ENCODE results near the gene PPA1. TPM values are rescaled to one million over a fixed set of nuclear protein-coding genes. Genes with fewer than 3 reads are reported as not detected.

PPA1 gene
- total and polyA plus RNA-seq, 2 donors (not counting 1 experiment from before 2014, with no cell fraction given) = 28.6 to 40.6 TPM

GRCh38 chr10:70272925-70273316 lies 39.7 kb upstream of the PPA1 start:
- Histone ChIP-seq H3K79me2 (ENCODE audit: control insufficient read depth, insufficient read depth, low read length) (no peaks in the 10 kb centered on the region), H4K20me1 (ENCODE audit: control insufficient read depth, insufficient read depth, low read length, poor library complexity, severe bottlenecking) (no peaks in the 10 kb centered on the region), H3K4me1 (ENCODE audit: control insufficient read depth in 2 of 2, insufficient read depth in 2 of 2, low read length in 2 of 2) (peaks cover 6 to 11% of the 10 kb centered on the region in 2 donors), H3K36me3 (replicated peaks in 1 of 2; ENCODE audit: control extremely low read depth in 1 of 2, control insufficient read depth in 1 of 2, extremely low read depth in 1 of 2, insufficient read depth in 2 of 2, low read length in 1 of 2) (no peaks in the 10 kb centered on the region), H3K27ac (ENCODE audit: low read length in 2 of 2) (no peak overlapping the region), H3K9me3 (ENCODE audit: control extremely low read depth in 1 of 3, control insufficient read depth in 2 of 3, insufficient read depth in 1 of 3, low read length in 2 of 3) (peaks cover 0 to 3% (median 0%) of the 10 kb centered on the region in 3 donors), H3K27me3 (replicated peaks in 1 of 4; ENCODE audit: control extremely low read depth in 1 of 4, control insufficient read depth in 3 of 4, insufficient read depth in 4 of 4, low read length in 3 of 4) (no peaks in the 10 kb centered on the region), H3K9ac (ENCODE audit: low read length) (peak overlapping the region; percentile 41), H3K4me3 (ENCODE audit: control extremely low read depth in 1 of 5, extremely low read depth in 1 of 5, insufficient read depth in 1 of 5, low read depth in 2 of 5, low read length in 4 of 5) (peak overlapping the region in 1 of 5 experiments; percentile 44), H3K4me2 (replicated peaks; ENCODE audit: low read depth, low read length, poor library complexity, severe bottlenecking) (peak overlapping the region; percentile 56), H2AFZ (ENCODE audit: insufficient read depth, low read depth, low read length, poor library complexity, severe bottlenecking) (peak overlapping the region; percentile 64)
- Mint-ChIP-seq H3K27ac (peak overlapping the region; percentile 57), H3K27me3 (no peaks in the 10 kb centered on the region), H3K4me1 (peaks cover 15% of the 10 kb centered on the region), H3K4me3 (peak overlapping the region; percentile 54), H3K9me3 (ENCODE audit: insufficient read depth) (peaks cover 2% of the 10 kb centered on the region)
- no CpG with 5 or more reads among the region's 4 CpGs for WGBS (ENCODE audit: insufficient coverage)
- DNase-seq (peak; percentile 65), ATAC-seq (ENCODE audit: low read depth) (peak; percentile 67)
- ChIA-PET POLR2A (no interaction called here), CTCF (interaction anchor here (0.8 to 16.5 kb wide), 15 partner anchors 9 to 103 kb away, joined by 3 to 185 read pairs (median 4); partner anchors contain the start of genes PPA1 and SAR1A)
- peak; percentile 71 for TF ChIP-seq CTCF (IDR thresholded peaks at IDR 0.05)
- no peak for TF ChIP-seq EZH2 (IDR thresholded peaks at IDR 0.05; ENCODE audit: borderline replicate concordance, insufficient read depth, low read depth, low read length, poor library complexity, severe bottlenecking)
- intact Hi-C loops (cut with micrococcal nuclease) = loop anchor here (1.0 kb wide), 2 partner anchors 40 to 91 kb away; partner anchors contain the start of gene PPA1

Measured in B cell (primary cell).